ENCODE data around the gene GPR17. TPM values are rescaled to one million over a fixed set of nuclear protein-coding genes. Genes with fewer than 3 reads are reported as not detected.

Gene GPR17
- total RNA-seq, 4 donors from 2014 or later = not detected

DNA sequence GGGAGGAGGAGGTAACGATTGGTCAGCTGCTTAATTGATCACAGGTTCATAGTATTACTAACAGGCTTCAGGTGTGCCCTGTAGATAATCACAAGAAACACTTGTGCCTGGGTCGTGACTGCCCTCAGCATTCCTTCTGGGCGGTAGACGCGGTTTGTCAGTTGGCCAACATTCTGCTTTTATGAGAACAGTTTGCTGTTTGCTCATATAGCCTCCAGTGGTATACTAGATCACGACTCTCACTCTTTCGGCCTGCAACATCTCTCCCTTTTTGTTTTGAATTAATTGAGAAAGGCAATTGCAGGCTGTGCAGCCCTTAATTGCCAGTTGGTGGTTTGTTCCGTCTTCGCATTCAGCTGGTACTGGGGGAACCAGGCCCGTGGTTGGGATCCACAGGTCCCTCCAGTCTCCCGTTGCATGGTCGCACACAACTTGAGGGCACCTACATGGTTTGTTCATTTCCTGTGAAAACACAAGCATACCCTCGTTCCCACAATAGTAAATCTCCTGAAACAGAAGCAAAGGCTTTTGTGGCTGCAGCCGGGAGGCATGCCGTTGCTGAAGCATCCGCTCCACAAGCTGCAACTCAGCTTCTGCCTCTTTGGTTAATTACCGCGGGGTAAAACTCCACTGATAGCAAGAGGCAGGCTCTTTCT, 30.3 kb upstream of the GPR17 start:
- ATAC-seq (ENCODE audit: low FRiP score) = no peak
- TF ChIP-seq, protein P1, sequence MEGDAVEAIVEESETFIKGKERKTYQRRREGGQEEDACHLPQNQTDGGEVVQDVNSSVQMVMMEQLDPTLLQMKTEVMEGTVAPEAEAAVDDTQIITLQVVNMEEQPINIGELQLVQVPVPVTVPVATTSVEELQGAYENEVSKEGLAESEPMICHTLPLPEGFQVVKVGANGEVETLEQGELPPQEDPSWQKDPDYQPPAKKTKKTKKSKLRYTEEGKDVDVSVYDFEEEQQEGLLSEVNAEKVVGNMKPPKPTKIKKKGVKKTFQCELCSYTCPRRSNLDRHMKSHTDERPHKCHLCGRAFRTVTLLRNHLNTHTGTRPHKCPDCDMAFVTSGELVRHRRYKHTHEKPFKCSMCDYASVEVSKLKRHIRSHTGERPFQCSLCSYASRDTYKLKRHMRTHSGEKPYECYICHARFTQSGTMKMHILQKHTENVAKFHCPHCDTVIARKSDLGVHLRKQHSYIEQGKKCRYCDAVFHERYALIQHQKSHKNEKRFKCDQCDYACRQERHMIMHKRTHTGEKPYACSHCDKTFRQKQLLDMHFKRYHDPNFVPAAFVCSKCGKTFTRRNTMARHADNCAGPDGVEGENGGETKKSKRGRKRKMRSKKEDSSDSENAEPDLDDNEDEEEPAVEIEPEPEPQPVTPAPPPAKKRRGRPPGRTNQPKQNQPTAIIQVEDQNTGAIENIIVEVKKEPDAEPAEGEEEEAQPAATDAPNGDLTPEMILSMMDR (IDR thresholded peaks at IDR 0.05) = no peak
- DNase-seq (ENCODE audit: low spot score) = no peak

DNA sequence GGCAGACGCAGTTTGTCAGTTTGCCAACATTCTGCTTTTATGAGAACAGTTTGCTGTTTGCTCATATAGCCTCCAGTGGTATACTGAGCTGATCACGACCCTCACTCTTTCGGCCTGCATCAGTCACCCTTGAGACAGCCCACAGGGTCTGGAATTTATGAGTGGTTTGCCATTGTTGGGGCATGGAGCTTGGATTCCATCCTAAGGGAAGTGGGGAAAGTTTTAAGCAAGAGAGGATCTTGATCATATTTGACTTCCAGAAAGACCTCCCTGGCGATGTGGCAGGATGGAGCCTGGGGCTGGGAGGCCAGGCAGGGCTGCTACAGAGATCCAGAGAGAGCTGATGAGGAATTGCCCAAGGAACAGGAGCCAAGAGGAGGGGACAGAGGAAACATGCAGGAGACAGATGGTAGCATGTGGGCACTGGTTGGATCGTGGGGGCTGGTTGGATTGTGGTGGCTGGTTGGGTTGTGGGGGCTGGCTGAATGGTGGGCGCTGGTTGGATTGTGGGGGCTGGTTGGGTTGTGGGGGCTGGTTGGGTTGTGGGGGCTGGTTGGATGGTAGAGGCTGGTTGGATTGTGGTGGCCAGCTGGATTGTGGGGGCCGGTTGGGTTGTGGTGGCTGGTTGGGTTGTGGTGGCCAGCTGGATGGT, 27.3 kb upstream of the GPR17 start:
- ATAC-seq (ENCODE audit: low FRiP score) = no peak
- DNase-seq (ENCODE audit: low spot score) = no peak
- TF ChIP-seq, protein P1 (IDR thresholded peaks at IDR 0.05) = no peak

DNA sequence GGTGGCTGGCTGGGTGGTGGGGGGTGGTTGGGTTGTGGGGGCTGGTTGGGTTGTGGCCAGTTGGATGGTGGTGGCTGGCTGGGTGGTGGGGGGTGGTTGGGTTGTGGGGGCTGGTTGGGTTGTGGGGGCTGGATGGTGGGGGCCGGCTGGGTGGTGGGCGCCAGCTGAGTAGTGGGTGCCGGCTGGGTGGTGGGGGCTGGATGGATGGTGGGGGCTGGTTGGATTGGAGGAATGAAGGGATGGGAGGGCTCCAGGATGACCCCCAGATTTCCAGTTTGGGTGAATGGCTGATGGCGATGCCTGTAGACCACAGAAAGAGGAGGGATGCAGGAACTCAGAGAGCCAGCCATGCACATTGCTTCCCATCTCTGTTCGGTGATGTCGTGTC, 26.8 kb upstream of the GPR17 start:
- TF ChIP-seq, protein P1 (IDR thresholded peaks at IDR 0.05) = no peak
- DNase-seq (ENCODE audit: low spot score) (no peak), ATAC-seq (ENCODE audit: low FRiP score) (no peak)

DNA sequence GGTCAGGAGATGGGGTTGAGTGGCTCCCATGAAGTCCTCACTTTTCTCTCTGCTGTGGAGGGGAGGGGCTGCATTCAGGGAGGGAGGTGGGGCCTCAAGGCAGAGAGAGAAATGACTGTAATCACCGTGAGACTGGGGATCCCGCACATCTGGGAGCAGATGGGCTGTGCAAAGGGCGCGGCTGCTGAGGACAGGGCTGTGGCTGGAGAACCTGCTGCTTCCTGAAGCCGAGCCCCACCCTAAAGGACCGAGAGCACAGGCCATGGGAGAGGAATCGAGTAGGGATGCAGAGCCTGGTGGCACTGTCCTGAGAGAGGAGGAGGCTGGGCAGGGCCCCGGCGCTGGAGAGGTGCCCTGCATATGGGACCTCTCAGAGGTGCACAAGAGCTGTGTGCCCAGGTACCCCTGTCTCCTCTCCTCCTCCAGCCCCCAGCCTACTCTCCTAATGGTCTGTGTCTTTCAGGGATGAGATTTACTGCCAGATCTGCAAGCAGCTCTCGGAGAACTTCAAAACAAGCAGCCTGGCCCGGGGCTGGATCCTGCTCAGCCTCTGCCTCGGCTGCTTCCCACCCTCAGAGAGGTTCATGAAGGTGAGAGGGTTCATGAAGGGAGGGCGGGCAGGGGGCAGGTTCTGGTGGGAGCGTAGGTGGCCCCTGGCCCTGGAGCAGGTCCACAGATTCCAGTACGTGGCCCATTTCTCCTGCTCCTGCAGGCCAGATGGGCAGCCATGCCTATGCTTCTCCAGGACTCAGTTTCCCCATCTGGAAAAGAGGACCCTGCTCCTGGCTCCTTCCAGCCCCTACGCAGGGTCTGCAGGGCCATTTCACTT, 25.9 kb upstream of the GPR17 start:
- ATAC-seq (ENCODE audit: low FRiP score) = no peak
- no peak for DNase-seq (ENCODE audit: low spot score)
- TF ChIP-seq, protein P1 (IDR thresholded peaks at IDR 0.05) = no peak

DNA sequence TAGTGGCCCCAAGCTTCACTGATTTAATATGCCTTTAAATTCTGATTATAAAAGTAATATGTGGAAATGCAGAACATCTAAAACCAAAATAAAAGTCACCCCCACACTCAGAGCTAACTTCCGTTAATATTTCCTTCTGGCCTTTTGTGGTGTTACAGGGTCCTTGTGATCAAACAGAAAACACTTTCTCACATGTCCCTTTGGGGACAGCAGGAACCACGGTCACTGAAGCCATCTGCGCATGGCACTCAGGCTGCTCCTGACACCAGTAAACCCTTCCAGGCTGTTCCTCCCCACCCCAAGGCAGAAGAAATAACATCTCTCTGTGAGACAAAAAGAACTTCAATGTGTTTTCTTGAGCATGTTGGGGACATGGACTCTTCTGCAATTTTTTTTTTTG, 25.1 kb upstream of the GPR17 start:
- DNase-seq (ENCODE audit: low spot score) (no peak), ATAC-seq (ENCODE audit: low FRiP score) (no peak)
- TF ChIP-seq, protein P1 (IDR thresholded peaks at IDR 0.05) = no peak

DNA sequence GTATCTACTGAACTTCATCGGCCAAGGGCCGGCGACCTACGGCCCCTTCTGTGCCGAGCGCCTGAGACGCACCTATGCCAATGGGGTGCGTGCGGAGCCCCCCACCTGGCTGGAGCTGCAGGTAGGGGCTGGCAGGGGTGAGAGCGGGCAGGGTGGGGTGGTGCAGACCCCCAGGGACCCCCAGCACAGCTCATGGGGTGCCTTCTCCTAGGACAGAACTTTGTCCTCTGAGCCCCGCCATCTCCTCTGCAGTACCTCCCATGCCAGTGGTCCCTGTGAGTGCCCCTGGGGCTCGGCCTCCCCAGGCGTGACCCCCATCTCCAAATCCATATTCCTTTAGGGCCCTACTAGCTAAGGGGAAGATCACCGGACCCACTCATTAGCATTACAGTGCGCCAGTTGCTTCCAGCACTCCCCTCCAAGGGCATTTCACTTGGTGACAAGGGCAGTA, 23.9 kb upstream of the GPR17 start:
- no peak for ATAC-seq (ENCODE audit: low FRiP score)
- no peak for DNase-seq (ENCODE audit: low spot score)
- TF ChIP-seq, protein P1 (IDR thresholded peaks at IDR 0.05) = no peak

Data from omental fat pad (tissue), 4 donors.